ENCODE measurements around the gene VPS26C.

GRCh38 chr21:37227071-37228002, 39.8 kb downstream of the VPS26C start:
- TF ChIP-seq SIN3A (IDR thresholded peaks at IDR 0.05; ENCODE audit: borderline replicate concordance, insufficient read depth, low read length) (no peak), TAF1 (IDR thresholded peaks at IDR 0.05; ENCODE audit: borderline replicate concordance, insufficient read depth, low read length) (no peak), POLR2AphosphoS5 (IDR thresholded peaks at IDR 0.05; ENCODE audit: low read depth, low read length) (no peak)

Measured in PFSK-1 (cell line).